Adrenal gland (tissue), 12 donors: Measurements from ENCODE around the gene NTHL1. TPM values are rescaled to one million over a fixed set of nuclear protein-coding genes. Genes with fewer than 3 reads are reported as not detected.
A peak's percentile ranks its signal among the peaks of the same experiment; 100 is the strongest.

Source experiments
- DNase-seq, 7 donors: peaks; one replicate each; pipeline ENCODE4 v3.0.0-alpha.2; 2019 to 2020
- H3K27ac ChIP-seq, 5 donors: fragments of 200-600 bp; sonication (generic) in 4 of 5; 1 replicate in 3 of 5; 2 replicates in 2 of 5; pipeline versions ENCODE4 v1.5.1 to v1.8.0; 2016 to 2020; ENCODE audit warnings: mild to moderate bottlenecking in 1 of 5
- H3K27me3 ChIP-seq: fragments of 200-600 bp; 2 replicates; pipeline ENCODE4 v1.8.0; 2021
- H3K36me3 ChIP-seq, 2 donors: fragments of 200-600 bp; replicated peaks in 1 of 2; 1 replicate in 1 of 2; 2 replicates in 1 of 2; pipeline versions ENCODE4 v1.5.1 to v1.8.0; 2018 to 2022
- H3K4me1 ChIP-seq, 2 donors: fragments of 200-600 bp; replicated peaks in 1 of 2; 1 replicate in 1 of 2; 2 replicates in 1 of 2; pipeline versions ENCODE4 v1.5.1 to v1.8.0; 2018 to 2021
- H3K4me3 ChIP-seq, 4 donors: fragments of 200-600 bp; sonication (generic) in 3 of 4; one replicate each; pipeline ENCODE4 v1.5.1; 2016 to 2018
- H3K9me3 ChIP-seq, 3 donors: fragments of 200-600 bp; sonication (generic) in 1 of 3; replicated peaks in 1 of 3; 1 replicate in 2 of 3; 2 replicates in 1 of 3; pipeline versions ENCODE4 v1.5.1 to v1.8.0; 2016 to 2021
- CTCF ChIP-seq, 6 experiments: fragments of 450-650 bp in 4 of 6; fragments of 200-600 bp in 2 of 6; sonication (generic) in 1 of 6; IDR thresholded peaks; 1 replicate in 5 of 6; 2 replicates in 1 of 6; pipeline versions ENCODE4 v1.5.1 to v1.8.0; 2016 to 2021; ENCODE audit warnings: antibody characterized with exemption in 6 of 6, mild to moderate bottlenecking in 2 of 6, moderate library complexity in 1 of 6
- POLR2A ChIP-seq, 2 donors: fragments of 450-650 bp; IDR thresholded peaks; one replicate each; pipeline ENCODE4 v1.6.1; 2017; ENCODE audit warnings: antibody characterized with exemption in 2 of 2, mild to moderate bottlenecking in 2 of 2, moderate library complexity in 1 of 2
- WGBS, 4 donors: extraction: QIAGEN DNeasy Blood & Tissue Kit in 2 of 4; methylation state at CpG; one replicate each; pipeline versions ENCODE4 v1.1.5 to v1.1.7; 2013 to 2017; 5-methylcytosine and 5-hydroxymethylcytosine counted together
- intact Hi-C, 2 donors: fragments of 100-400 bp; cut with DNase I; formaldehyde crosslinking; loops; one replicate each; pipeline versions ENCODE4 v1.14.1 to v1.15.0; 2022 to 2023
- polyA plus RNA-seq, 3 donors: library from polyadenylated mRNA; stranded (reverse); fragments of 200-250 nt in 2 of 3; fragments of 350-450 nt in 1 of 3; fragmentation: Illumina TruSeq in 1 of 3; extraction: RNeasy Lipid Tissue Mini Kit (QIAGEN cat#74804) in 1 of 3; gene quantifications; one replicate each; pipeline ENCODE4 v1.2.3, GENCODE V29; 2013 to 2014
- total RNA-seq, 9 donors: library from RNA; depleted of rRNA in 4 of 9; stranded (reverse); fragments of >200 nt in 4 of 9; fragments of 120-200 nt in 1 of 9; fragmentation: NEBNext Ultra II Directional in 1 of 9; extraction: Animal tissue kit (Norgen Biotek cat#: 25700) in 1 of 9; gene quantifications; one replicate each; pipeline versions ENCODE4 v1.1.0 to v1.2.4, GENCODE V29; 2013 to 2023
- donor health status: healthy with polysubstance abuse.
- donor health status: Bipolar disorder and iron deficiency.
- donor health status: DM: yes; HTN: yes; CAD: no.
- donor health status: DM: no; HTN: no; CAD: no.
- donor health status: DM: no; HTN: no; CAD: no.
- donor health status: DM: yes; HTN: yes; CAD: no.

NTHL1 gene
- total and polyA plus RNA-seq, 12 donors, result 1.5 to 36.6 (median 17.2) TPM

- Histone ChIP-seq H3K27ac (peak overlapping the region in 2 of 5 donors; percentile 62 to 79), H3K27me3 (no peaks in the 10 kb centered on the region), H3K36me3 (no peaks in the 10 kb centered on the region), H3K9me3 (no peaks in the 10 kb centered on the region), H3K4me1 (peaks cover 14 to 38% of the 10 kb centered on the region in 2 donors), H3K4me3 (peak overlapping the region in 1 of 4 donors; percentile 84)
- TF ChIP-seq CTCF (IDR thresholded peaks at IDR 0.05) (no peak), POLR2A (IDR thresholded peaks at IDR 0.05) (no peak)
- intact Hi-C loops, result no loop called here
- 70 to 85% (median 80%) methylated on average over 15 to 16 of the region's 16 CpGs for WGBS, 4 donors
- no peak for DNase-seq
These were observed 21.7 kb downstream of the NTHL1 start for GRCh38 chr16:2025878-2026460.

- peaks cover 3% of the 10 kb centered on the region for H3K27me3 ChIP-seq
- DNase-seq, result no peak
- intact Hi-C loops, result no loop called here
- no peaks in the 10 kb centered on the region for H3K9me3 ChIP-seq
- no peak overlapping the region for H3K4me3 ChIP-seq
- no peaks in the 10 kb centered on the region for H3K36me3 ChIP-seq
- WGBS, 4 donors, result 86 to 94% (median 91%) methylated on average over 2 to 14 of the region's 14 CpGs
- H3K4me1 ChIP-seq, result peaks cover 14 to 38% of the 10 kb centered on the region in 2 donors
- H3K27ac ChIP-seq, result no peak overlapping the region
- TF ChIP-seq POLR2A (IDR thresholded peaks at IDR 0.05) (no peak), CTCF (IDR thresholded peaks at IDR 0.05) (no peak)
These were observed 22.4 kb downstream of the NTHL1 start for GRCh38 chr16:2025251-2025650.

- no peaks in the 10 kb centered on the region for H3K36me3 ChIP-seq
- TF ChIP-seq CTCF (IDR thresholded peaks at IDR 0.05), result no peak
- TF ChIP-seq POLR2A (IDR thresholded peaks at IDR 0.05), result no peak
- intact Hi-C loops, result loop anchor here (5.0 kb wide), 2 partner anchors 58 to 123 kb away; partner anchors contain the start of gene RAB26 (in 1 of the 2)
- peaks cover 14 to 38% of the 10 kb centered on the region in 2 donors for H3K4me1 ChIP-seq
- WGBS, 4 donors, result 54 to 63% (median 59%) methylated on average over 11 to 12 of the region's 12 CpGs
- peak overlapping the region in 1 of 4 donors; percentile 29 for H3K4me3 ChIP-seq
- H3K27ac ChIP-seq, result peak overlapping the region in 2 of 5 donors; percentile 65 to 66
- DNase-seq, result no peak
- peaks cover 15% of the 10 kb centered on the region for H3K27me3 ChIP-seq
- no peaks in the 10 kb centered on the region for H3K9me3 ChIP-seq
These were observed 23.6 kb downstream of the NTHL1 start for GRCh38 chr16:2024032-2024420.

- WGBS, 4 donors, result 13 to 67% (median 22%) methylated on average over 3 to 53 of the region's 53 CpGs
These were observed 24.3 kb downstream of the NTHL1 start for GRCh38 chr16:2023092-2024031.

More at GRCh38 chr16:2023092-2024031, 24.3 kb downstream of the NTHL1 start:
- peak overlapping the region in 2 of 4 donors; percentile 1 to 29 for H3K4me3 ChIP-seq
- H3K27me3 ChIP-seq, result peaks cover 17% of the 10 kb centered on the region
- TF ChIP-seq POLR2A (IDR thresholded peaks at IDR 0.05), result peak in 1 of 2 donors; percentile 48
- peak; percentile 93 to 99 (median 98) for TF ChIP-seq CTCF (IDR thresholded peaks at IDR 0.05)
- no peaks in the 10 kb centered on the region for H3K36me3 ChIP-seq
- H3K9me3 ChIP-seq, result no peaks in the 10 kb centered on the region
- peak; percentile 89 to 96 (median 94) for DNase-seq
- H3K4me1 ChIP-seq, result peaks cover 14 to 37% of the 10 kb centered on the region in 2 donors
- intact Hi-C loops, result loop anchor here (2.0 to 5.0 kb wide), 3 partner anchors 59 to 124 kb away; partner anchors contain the start of gene RAB26 (in 1 of the 2)
- H3K27ac ChIP-seq, result peak overlapping the region in 3 of 5 donors; percentile 1 to 66 (median 65)
